ENCODE results near the gene CPB2. TPM values are rescaled to one million over a fixed set of nuclear protein-coding genes. Genes with fewer than 3 reads are reported as not detected.

CPB2 gene
- total and polyA plus RNA-seq, 5 donors from 2014 or later: 0.17 TPM; not detected in 4

- Mint-ChIP-seq H3K4me1 (peaks cover 11 to 20% (median 16%) of the 10 kb centered on the region in 4 donors), H3K27ac (peak overlapping the region; percentile 32 to 65 (median 38)), H3K36me3 (peaks cover 61% of the 10 kb centered on the region), H3K4me3 (no peak overlapping the region), H3K9me3 (no peaks in the 10 kb centered on the region), H3K27me3 (no peaks in the 10 kb centered on the region)
- H3K27ac ChIP-seq (ENCODE audit: insufficient read depth, low read length, poor library complexity, severe bottlenecking): no peak overlapping the region
- no peaks in the 10 kb centered on the region for H3K4me1 ChIP-seq (ENCODE audit: control insufficient read depth, insufficient read depth, low read length, poor library complexity, severe bottlenecking)
- H3K4me3 ChIP-seq (ENCODE audit: low read depth, low read length): no peak overlapping the region
- DNase-seq (no peak), ATAC-seq (ENCODE audit: low read depth in 2 of 2) (no peak)
- H3K9me3 ChIP-seq (ENCODE audit: control insufficient read depth in 2 of 2, low read length in 2 of 2): no peaks in the 10 kb centered on the region
- H3K27me3 ChIP-seq (ENCODE audit: control insufficient read depth, insufficient read depth, low read length): no peaks in the 10 kb centered on the region
- peaks cover 94% of the 10 kb centered on the region for H3K36me3 ChIP-seq (ENCODE audit: control insufficient read depth, insufficient read depth, low read length)
Observed at GRCh38 chr13:46134494-46134893, 29.7 kb upstream of the CPB2 start.

- Mint-ChIP-seq H3K27ac (peak overlapping the region; percentile 20 to 52 (median 48)), H3K4me3 (no peak overlapping the region), H3K36me3 (peaks cover 66% of the 10 kb centered on the region), H3K9me3 (no peaks in the 10 kb centered on the region), H3K4me1 (peaks cover 13 to 25% (median 18%) of the 10 kb centered on the region in 4 donors), H3K27me3 (no peaks in the 10 kb centered on the region)
- H3K36me3 ChIP-seq (ENCODE audit: control insufficient read depth, insufficient read depth, low read length): peaks cover 92% of the 10 kb centered on the region
- ATAC-seq (ENCODE audit: low read depth in 2 of 2): no peak
- DNase-seq: no peak
- H3K4me1 ChIP-seq (ENCODE audit: control insufficient read depth, insufficient read depth, low read length, poor library complexity, severe bottlenecking): no peaks in the 10 kb centered on the region
- no peaks in the 10 kb centered on the region for H3K9me3 ChIP-seq (ENCODE audit: control insufficient read depth in 2 of 2, low read length in 2 of 2)
- no peaks in the 10 kb centered on the region for H3K27me3 ChIP-seq (ENCODE audit: control insufficient read depth, insufficient read depth, low read length)
- peak overlapping the region; percentile 24 for H3K27ac ChIP-seq (ENCODE audit: insufficient read depth, low read length, poor library complexity, severe bottlenecking)
- no peak overlapping the region for H3K4me3 ChIP-seq (ENCODE audit: low read depth, low read length)
Observed at GRCh38 chr13:46132109-46132508, 27.3 kb upstream of the CPB2 start.

GRCh38 chr13:46131705-46132104 is 26.9 kb upstream of the CPB2 start:
- ATAC-seq (ENCODE audit: low read depth in 2 of 2) (no peak), DNase-seq (no peak)
- Mint-ChIP-seq H3K4me3 (no peak overlapping the region), H3K27me3 (no peaks in the 10 kb centered on the region), H3K4me1 (peaks cover 12 to 27% (median 18%) of the 10 kb centered on the region in 4 donors), H3K9me3 (no peaks in the 10 kb centered on the region), H3K36me3 (peaks cover 65% of the 10 kb centered on the region), H3K27ac (peak overlapping the region; percentile 20 to 52 (median 48))
- H3K27me3 ChIP-seq (ENCODE audit: control insufficient read depth, insufficient read depth, low read length): no peaks in the 10 kb centered on the region
- no peak overlapping the region for H3K27ac ChIP-seq (ENCODE audit: insufficient read depth, low read length, poor library complexity, severe bottlenecking)
- H3K4me3 ChIP-seq (ENCODE audit: low read depth, low read length): no peak overlapping the region
- peaks cover 92% of the 10 kb centered on the region for H3K36me3 ChIP-seq (ENCODE audit: control insufficient read depth, insufficient read depth, low read length)
- no peaks in the 10 kb centered on the region for H3K9me3 ChIP-seq (ENCODE audit: control insufficient read depth in 2 of 2, low read length in 2 of 2)
- no peaks in the 10 kb centered on the region for H3K4me1 ChIP-seq (ENCODE audit: control insufficient read depth, insufficient read depth, low read length, poor library complexity, severe bottlenecking)

GRCh38 chr13:46129955-46130618 is 25.3 kb upstream of the CPB2 start:
- H3K36me3 ChIP-seq (ENCODE audit: control insufficient read depth, insufficient read depth, low read length): peaks cover 87% of the 10 kb centered on the region
- H3K27ac Mint-ChIP-seq: peak overlapping the region in 2 of 3 donors; percentile 33 to 52

GRCh38 chr13:46129124-46129523 is 24.3 kb upstream of the CPB2 start:
- peak overlapping the region; percentile 1 to 86 (median 16) for H3K27ac Mint-ChIP-seq
- peaks cover 55% of the 10 kb centered on the region for H3K36me3 Mint-ChIP-seq
- peaks cover 78% of the 10 kb centered on the region for H3K36me3 ChIP-seq (ENCODE audit: control insufficient read depth, insufficient read depth, low read length)

More at GRCh38 chr13:46129955-46130618, 25.3 kb upstream of the CPB2 start:
- no peaks in the 10 kb centered on the region for H3K9me3 Mint-ChIP-seq
- no peaks in the 10 kb centered on the region for H3K27me3 Mint-ChIP-seq
- H3K4me3 Mint-ChIP-seq: no peak overlapping the region
- Histone ChIP-seq H3K4me3 (ENCODE audit: low read depth, low read length) (no peak overlapping the region), H3K27me3 (ENCODE audit: control insufficient read depth, insufficient read depth, low read length) (no peaks in the 10 kb centered on the region), H3K9me3 (ENCODE audit: control insufficient read depth in 2 of 2, low read length in 2 of 2) (no peaks in the 10 kb centered on the region), H3K4me1 (ENCODE audit: control insufficient read depth, insufficient read depth, low read length, poor library complexity, severe bottlenecking) (peaks cover 7% of the 10 kb centered on the region), H3K27ac (ENCODE audit: insufficient read depth, low read length, poor library complexity, severe bottlenecking) (no peak overlapping the region)
- DNase-seq: no peak
- H3K36me3 Mint-ChIP-seq: peaks cover 61% of the 10 kb centered on the region
- ATAC-seq (ENCODE audit: low read depth in 2 of 2): no peak
- H3K4me1 Mint-ChIP-seq: peaks cover 20 to 34% (median 23%) of the 10 kb centered on the region in 4 donors

GRCh38 chr13:46127358-46128023 is 22.7 kb upstream of the CPB2 start:
- DNase-seq (no peak), ATAC-seq (ENCODE audit: low read depth in 2 of 2) (no peak)
- H3K9me3 ChIP-seq (ENCODE audit: control insufficient read depth in 2 of 2, low read length in 2 of 2): no peaks in the 10 kb centered on the region
- peaks cover 21% of the 10 kb centered on the region for H3K4me1 ChIP-seq (ENCODE audit: control insufficient read depth, insufficient read depth, low read length, poor library complexity, severe bottlenecking)
- H3K27ac ChIP-seq (ENCODE audit: insufficient read depth, low read length, poor library complexity, severe bottlenecking): no peak overlapping the region
- H3K36me3 ChIP-seq (ENCODE audit: control insufficient read depth, insufficient read depth, low read length): peaks cover 65% of the 10 kb centered on the region
- no peaks in the 10 kb centered on the region for H3K9me3 Mint-ChIP-seq
- H3K4me1 Mint-ChIP-seq: peaks cover 27 to 48% (median 35%) of the 10 kb centered on the region in 4 donors
- peaks cover 43% of the 10 kb centered on the region for H3K36me3 Mint-ChIP-seq
- H3K4me3 Mint-ChIP-seq: no peak overlapping the region
- H3K27me3 Mint-ChIP-seq: no peaks in the 10 kb centered on the region
- peak overlapping the region in 1 of 3 donors; percentile 85 for H3K27ac Mint-ChIP-seq
- no peaks in the 10 kb centered on the region for H3K27me3 ChIP-seq (ENCODE audit: control insufficient read depth, insufficient read depth, low read length)
- no peak overlapping the region for H3K4me3 ChIP-seq (ENCODE audit: low read depth, low read length)

More at GRCh38 chr13:46129124-46129523, 24.3 kb upstream of the CPB2 start:
- no peak for DNase-seq
- Mint-ChIP-seq H3K4me1 (peaks cover 26 to 40% (median 31%) of the 10 kb centered on the region in 4 donors), H3K27me3 (no peaks in the 10 kb centered on the region), H3K4me3 (no peak overlapping the region), H3K9me3 (no peaks in the 10 kb centered on the region)
- Histone ChIP-seq H3K9me3 (ENCODE audit: control insufficient read depth in 2 of 2, low read length in 2 of 2) (no peaks in the 10 kb centered on the region), H3K4me3 (ENCODE audit: low read depth, low read length) (no peak overlapping the region), H3K4me1 (ENCODE audit: control insufficient read depth, insufficient read depth, low read length, poor library complexity, severe bottlenecking) (peaks cover 16% of the 10 kb centered on the region), H3K27me3 (ENCODE audit: control insufficient read depth, insufficient read depth, low read length) (no peaks in the 10 kb centered on the region), H3K27ac (ENCODE audit: insufficient read depth, low read length, poor library complexity, severe bottlenecking) (no peak overlapping the region)
- ATAC-seq (ENCODE audit: low read depth in 2 of 2): no peak

- no peaks in the 10 kb centered on the region for H3K9me3 ChIP-seq (ENCODE audit: control insufficient read depth in 2 of 2, low read length in 2 of 2)
- H3K36me3 ChIP-seq (ENCODE audit: control insufficient read depth, insufficient read depth, low read length): peaks cover 58% of the 10 kb centered on the region
- no peaks in the 10 kb centered on the region for H3K27me3 ChIP-seq (ENCODE audit: control insufficient read depth, insufficient read depth, low read length)
- H3K4me3 Mint-ChIP-seq: peak overlapping the region in 1 of 4 donors; percentile 26
- ATAC-seq (ENCODE audit: low read depth in 2 of 2) (peak; percentile 90 to 95), DNase-seq (peak; percentile 34 to 75 (median 62))
- H3K36me3 Mint-ChIP-seq: peaks cover 38% of the 10 kb centered on the region
- H3K27me3 Mint-ChIP-seq: no peaks in the 10 kb centered on the region
- peak overlapping the region; percentile 74 to 85 (median 83) for H3K27ac Mint-ChIP-seq
- H3K4me1 ChIP-seq (ENCODE audit: control insufficient read depth, insufficient read depth, low read length, poor library complexity, severe bottlenecking): peaks cover 21% of the 10 kb centered on the region
- H3K9me3 Mint-ChIP-seq: no peaks in the 10 kb centered on the region
- H3K4me1 Mint-ChIP-seq: peaks cover 21 to 44% (median 35%) of the 10 kb centered on the region in 4 donors
- peak overlapping the region; percentile 68 for H3K27ac ChIP-seq (ENCODE audit: insufficient read depth, low read length, poor library complexity, severe bottlenecking)
- no peak overlapping the region for H3K4me3 ChIP-seq (ENCODE audit: low read depth, low read length)
Observed at GRCh38 chr13:46126552-46127357, 21.9 kb upstream of the CPB2 start.

Data from CD4-positive, CD25-positive, alpha-beta regulatory T cell (primary cell).